ENCODE measurements around the gene TDRD9.

GRCh38 chr14:104086661-104087461, 158.6 kb downstream of the TDRD9 start:
- TF ChIP-seq EZH2 (IDR thresholded peaks at IDR 0.05; ENCODE audit: insufficient read depth, low read length) = no peak
- TF ChIP-seq CTCF (IDR thresholded peaks at IDR 0.05; ENCODE audit: insufficient read depth, low read depth, low read length) = no peak
